GM23338 (cell line): ENCODE data around the gene ZNF485. TPM values are rescaled to one million over a fixed set of nuclear protein-coding genes. Genes with fewer than 3 reads are reported as not detected.

ENCODE experiments used
- ATAC-seq: fragments of 200-7000 bp; cut with Tn5 transposase; 3 replicates; pipeline ENCODE4 v1.9.1; 2020
- DNase-seq: peaks from one replicate; pipeline ENCODE4 v3.0.0-alpha.2; 2015; ENCODE audit warnings: low spot score
- H2AFZ ChIP-seq: fragments of 200-600 bp; sonication (generic); 2 replicates; pipeline ENCODE4 v1.8.0; 2016; ENCODE audit warnings: antibody characterized with exemption, mild to moderate bottlenecking, moderate library complexity
- H3F3A ChIP-seq: fragments of 200-600 bp; sonication (generic); replicated peaks from 2 replicates; pipeline ENCODE4 v1.8.0; 2017; ENCODE audit warnings: antibody characterized with exemption, mixed run types, low read depth
- H3K27ac ChIP-seq: fragments of 200-600 bp; sonication (generic); 2 replicates; pipeline ENCODE4 v1.6.1; 2016; ENCODE audit warnings: low read depth
- H3K27me3 ChIP-seq: fragments of 200-600 bp; sonication (generic); 2 replicates; pipeline ENCODE4 v1.8.0; 2016; ENCODE audit warnings: mild to moderate bottlenecking, mixed run types, moderate library complexity; ENCODE audit not compliant: insufficient read depth
- H3K36me3 ChIP-seq: fragments of 200-600 bp; sonication (generic); 2 replicates; pipeline ENCODE4 v1.8.0; 2016; ENCODE audit warnings: mild to moderate bottlenecking; ENCODE audit not compliant: insufficient read depth
- H3K4me1 ChIP-seq: fragments of 200-600 bp; sonication (generic); 2 replicates; pipeline ENCODE4 v1.8.0; 2016; ENCODE audit warnings: mild to moderate bottlenecking, moderate library complexity; ENCODE audit not compliant: insufficient read depth
- H3K4me2 ChIP-seq: fragments of 200-600 bp; sonication (generic); 2 replicates; pipeline ENCODE4 v1.7.1; 2017; ENCODE audit warnings: mixed run types
- H3K4me3 ChIP-seq: fragments of 200-600 bp; sonication (generic); 2 replicates; pipeline ENCODE4 v1.6.1; 2016; ENCODE audit warnings: mixed run types
- H3K79me2 ChIP-seq: fragments of 200-600 bp; sonication (generic); replicated peaks from 2 replicates; pipeline ENCODE4 v1.8.0; 2017; ENCODE audit warnings: mild to moderate bottlenecking; ENCODE audit not compliant: insufficient read depth
- H3K9me2 ChIP-seq: fragments of 200-600 bp; sonication (generic); 2 replicates; pipeline ENCODE4 v1.8.0; 2017; ENCODE audit not compliant: insufficient read depth
- H4K20me1 ChIP-seq: fragments of 200-600 bp; sonication (generic); replicated peaks from 2 replicates; pipeline ENCODE4 v1.8.0; 2017; ENCODE audit warnings: mild to moderate bottlenecking; ENCODE audit not compliant: insufficient read depth
- H3K27ac Mint-ChIP-seq: 2 replicates; pipeline ENCODE4 v1.8.0; 2020; ENCODE audit warnings: inconsistent platforms, mild to moderate bottlenecking, moderate library complexity, mixed read lengths
- H3K27me3 Mint-ChIP-seq: 3 replicates; pipeline ENCODE4 v1.8.0; 2022; ENCODE audit warnings: low read depth, mild to moderate bottlenecking, moderate library complexity, mixed read lengths, inconsistent platforms; ENCODE audit not compliant: insufficient read depth, poor library complexity
- H3K36me3 Mint-ChIP-seq: 3 replicates; pipeline ENCODE4 v1.8.0; 2021; ENCODE audit warnings: low read depth, mild to moderate bottlenecking, inconsistent platforms, moderate library complexity, mixed read lengths
- H3K4me1 Mint-ChIP-seq: 3 replicates; pipeline ENCODE4 v1.8.0; 2020; ENCODE audit warnings: mild to moderate bottlenecking, inconsistent platforms, mixed read lengths
- H3K4me3 Mint-ChIP-seq: 3 replicates; pipeline ENCODE4 v1.8.0; 2021; ENCODE audit warnings: moderate library complexity, mild to moderate bottlenecking, inconsistent platforms, mixed read lengths
- H3K9me3 Mint-ChIP-seq: 3 replicates; pipeline ENCODE4 v1.8.0; 2020; ENCODE audit warnings: moderate library complexity, mild to moderate bottlenecking, inconsistent platforms, mixed read lengths
- CREB1 ChIP-seq: fragments of 250-450 bp; sonication (Bioruptor Pico); IDR thresholded peaks from 2 replicates; pipeline ENCODE4 v1.5.0; 2020; ENCODE audit warnings: low read depth, mild to moderate bottlenecking, moderate library complexity
- CTCF ChIP-seq, 2 experiments: fragments of 200-600 bp in 1 of 2; sonication (generic) in 1 of 2; conservative IDR thresholded peaks; 2 replicates each; pipeline versions ENCODE4 v1.5.1 to v1.6.1; 2016 to 2017; ENCODE audit warnings: antibody characterized with exemption in 2 of 2, low read depth in 2 of 2, mild to moderate bottlenecking in 2 of 2, moderate library complexity in 1 of 2
- EZH2phosphoT487 ChIP-seq: fragments of 200-600 bp; sonication (generic); IDR thresholded peaks from one replicate; pipeline ENCODE4 v1.8.1; 2018; ENCODE audit warnings: antibody characterized with exemption; ENCODE audit not compliant: unreplicated experiment
- NANOG ChIP-seq: IDR thresholded peaks from 2 replicates; pipeline ENCODE4 v1.6.1; 2016; ENCODE audit warnings: antibody characterized with exemption, borderline replicate concordance
- POLR2AphosphoS5 ChIP-seq: IDR thresholded peaks from 2 replicates; pipeline ENCODE4 v1.6.1; 2016; ENCODE audit warnings: antibody characterized with exemption, low read depth
- STAT1 ChIP-seq: IDR thresholded peaks from one replicate; pipeline ENCODE4 v1.6.1; 2016; ENCODE audit warnings: antibody characterized with exemption; ENCODE audit not compliant: unreplicated experiment
- ZNF114 ChIP-seq: fragments of 250-450 bp; sonication (Bioruptor Pico); IDR thresholded peaks from 2 replicates; pipeline ENCODE4 v1.5.0; 2020; ENCODE audit warnings: mild to moderate bottlenecking, moderate library complexity
- ZNF331 ChIP-seq: fragments of 250-450 bp; sonication (Bioruptor Pico); IDR thresholded peaks from 2 replicates; pipeline ENCODE4 v1.5.0; 2020; ENCODE audit warnings: low read depth, mild to moderate bottlenecking, moderate library complexity
- ZNF462 ChIP-seq: fragments of 250-450 bp; sonication (Bioruptor Pico); IDR thresholded peaks from 2 replicates; pipeline ENCODE4 v1.5.0; 2020; ENCODE audit warnings: mild to moderate bottlenecking, moderate library complexity
- polyA plus RNA-seq: library from polyadenylated mRNA; unstranded; fragments of >200 nt; fragmentation: Nextera tagmentation; extraction: Ambion mirVana; gene quantifications from 2 replicates; pipeline ENCODE4 v1.2.1, GENCODE V29; 2016
- total RNA-seq: library from RNA; depleted of rRNA; stranded (reverse); fragments of >200 nt; shearing (Covaris generic); gene quantifications from 2 replicates; pipeline ENCODE4 v1.2.3, GENCODE V29; 2014
- TF ChIP-seq, protein P1 (sequence below): IDR thresholded peaks from one replicate; pipeline ENCODE4 v1.6.1; 2018; ENCODE audit warnings: antibody characterized with exemption; ENCODE audit not compliant: unreplicated experiment

Gene ZNF485
- total and polyA plus RNA-seq, 2 experiments from 2014 or later = 5.7 to 7.8 TPM

- Histone ChIP-seq H3F3A (no peaks in the 10 kb centered on the region), H3K4me1 (no peaks in the 10 kb centered on the region; the same call in 1 of the 2 replicates), H2AFZ (no peak overlapping the region), H3K4me3 (no peak overlapping the region), H3K27ac (no peak overlapping the region), H3K4me2 (no peak overlapping the region), H4K20me1 (no peaks in the 10 kb centered on the region), H3K79me2 (no peaks in the 10 kb centered on the region), H3K36me3 (peaks cover 27% of the 10 kb centered on the region), H3K9me2 (peaks cover 3% of the 10 kb centered on the region; the same call in 1 of the 2 replicates), H3K27me3 (no peaks in the 10 kb centered on the region)
- Mint-ChIP-seq H3K27ac (no peak overlapping the region), H3K9me3 (peaks cover 27% of the 10 kb centered on the region), H3K27me3 (peaks cover 9% of the 10 kb centered on the region), H3K4me1 (peaks cover 10% of the 10 kb centered on the region), H3K36me3 (peaks cover 77% of the 10 kb centered on the region), H3K4me3 (no peak overlapping the region)
- DNase-seq = no peak
- no peak for ATAC-seq
- TF ChIP-seq CREB1 (CRISPR knock-in tag) (no peak), ZNF331 (CRISPR knock-in tag) (no peak), EZH2phosphoT487 (no peak), CTCF (conservative IDR thresholded peaks at IDR 0.05; ENCODE audit: low read depth in 2 of 2) (no peak), STAT1 (no peak), POLR2AphosphoS5 (no peak), NANOG (no peak), ZNF114 (CRISPR knock-in tag) (no peak), ZNF462 (CRISPR knock-in tag) (no peak)
- TF ChIP-seq, protein P1, sequence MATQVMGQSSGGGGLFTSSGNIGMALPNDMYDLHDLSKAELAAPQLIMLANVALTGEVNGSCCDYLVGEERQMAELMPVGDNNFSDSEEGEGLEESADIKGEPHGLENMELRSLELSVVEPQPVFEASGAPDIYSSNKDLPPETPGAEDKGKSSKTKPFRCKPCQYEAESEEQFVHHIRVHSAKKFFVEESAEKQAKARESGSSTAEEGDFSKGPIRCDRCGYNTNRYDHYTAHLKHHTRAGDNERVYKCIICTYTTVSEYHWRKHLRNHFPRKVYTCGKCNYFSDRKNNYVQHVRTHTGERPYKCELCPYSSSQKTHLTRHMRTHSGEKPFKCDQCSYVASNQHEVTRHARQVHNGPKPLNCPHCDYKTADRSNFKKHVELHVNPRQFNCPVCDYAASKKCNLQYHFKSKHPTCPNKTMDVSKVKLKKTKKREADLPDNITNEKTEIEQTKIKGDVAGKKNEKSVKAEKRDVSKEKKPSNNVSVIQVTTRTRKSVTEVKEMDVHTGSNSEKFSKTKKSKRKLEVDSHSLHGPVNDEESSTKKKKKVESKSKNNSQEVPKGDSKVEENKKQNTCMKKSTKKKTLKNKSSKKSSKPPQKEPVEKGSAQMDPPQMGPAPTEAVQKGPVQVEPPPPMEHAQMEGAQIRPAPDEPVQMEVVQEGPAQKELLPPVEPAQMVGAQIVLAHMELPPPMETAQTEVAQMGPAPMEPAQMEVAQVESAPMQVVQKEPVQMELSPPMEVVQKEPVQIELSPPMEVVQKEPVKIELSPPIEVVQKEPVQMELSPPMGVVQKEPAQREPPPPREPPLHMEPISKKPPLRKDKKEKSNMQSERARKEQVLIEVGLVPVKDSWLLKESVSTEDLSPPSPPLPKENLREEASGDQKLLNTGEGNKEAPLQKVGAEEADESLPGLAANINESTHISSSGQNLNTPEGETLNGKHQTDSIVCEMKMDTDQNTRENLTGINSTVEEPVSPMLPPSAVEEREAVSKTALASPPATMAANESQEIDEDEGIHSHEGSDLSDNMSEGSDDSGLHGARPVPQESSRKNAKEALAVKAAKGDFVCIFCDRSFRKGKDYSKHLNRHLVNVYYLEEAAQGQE = no peak
Measured at GRCh38 chr10:43610636-43611035, 4.4 kb downstream of the ZNF485 start.
